Amniotic epithelial cell (primary cell): Measurements from ENCODE around the gene THEM4.
A peak's percentile ranks its signal among the peaks of the same experiment; 100 is the strongest.
"Not testable (repeated sequence)": the region's sequence is repeated elsewhere in the genome, so short reads cannot be mapped to it uniquely, and the experiment has no call there.

Source experiments
- DNase-seq: peaks from one replicate; pipeline ENCODE4 v3.0.0-alpha.2; 2010; ENCODE audit warnings: low read depth

Gene THEM4

DNA sequence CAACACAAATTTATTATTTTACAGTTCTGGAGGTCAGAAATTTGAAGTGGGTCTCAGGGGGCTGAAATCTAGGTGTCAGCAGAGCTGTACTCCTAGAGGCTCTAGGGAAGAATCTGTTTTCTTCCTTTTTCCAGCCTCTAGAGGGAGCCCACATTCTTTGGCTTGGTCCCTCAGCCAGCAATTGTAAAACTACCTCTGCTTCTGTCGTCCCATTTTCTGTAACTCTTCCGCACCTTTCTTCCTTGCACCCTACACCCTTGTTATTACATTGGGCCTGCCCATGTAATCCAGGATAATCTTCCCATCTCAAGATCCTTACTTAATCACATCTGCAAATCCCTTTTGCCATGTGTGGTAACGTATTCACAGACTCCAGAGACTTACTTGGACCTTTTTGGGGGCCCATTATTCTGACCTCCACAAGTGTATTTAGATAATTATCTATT, 24.8 kb upstream of the THEM4 start:
- peak; percentile 61 for DNase-seq

DNA sequence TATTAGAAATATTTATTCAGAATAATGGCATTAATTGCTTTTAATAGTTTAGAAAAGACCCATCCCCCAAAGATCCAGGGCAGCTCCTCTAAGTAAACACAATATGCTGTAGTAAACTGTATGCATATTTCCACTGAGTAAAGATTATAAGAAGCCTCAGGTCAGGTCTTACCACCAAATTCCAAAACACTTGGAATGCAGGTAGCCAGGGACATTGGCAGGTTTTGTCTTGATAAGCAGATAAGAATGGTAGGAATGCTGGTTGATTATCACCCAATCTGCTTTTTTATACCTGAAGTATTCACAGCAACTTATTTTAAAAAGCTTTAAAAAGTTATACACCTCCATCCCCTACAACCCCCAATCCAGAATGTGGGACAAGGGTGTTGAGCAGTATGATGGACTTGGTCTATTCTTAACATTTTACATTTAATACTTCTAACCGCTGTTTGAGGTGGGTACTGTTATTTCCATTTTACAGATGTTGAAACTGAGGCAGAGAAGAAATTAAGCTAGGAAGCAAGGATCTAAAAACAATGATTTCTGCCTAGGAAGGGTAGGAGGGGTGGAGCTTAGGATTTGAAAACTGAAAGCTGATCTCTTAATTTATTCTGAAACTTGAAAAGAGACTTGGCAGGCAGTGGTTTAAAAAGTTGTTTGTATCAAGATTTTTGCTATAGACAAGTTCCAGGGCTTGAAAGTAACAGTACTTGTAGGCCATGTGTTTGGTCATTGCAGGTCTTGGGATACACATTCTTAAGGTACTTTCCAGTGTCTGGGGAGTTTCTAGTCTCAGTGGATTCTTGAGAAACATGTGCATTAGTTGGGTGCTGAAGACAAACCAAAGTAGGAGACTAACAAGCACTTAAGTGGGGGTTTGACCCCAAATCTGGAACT, 15.6 kb upstream of the THEM4 start:
- DNase-seq: no peak

DNA sequence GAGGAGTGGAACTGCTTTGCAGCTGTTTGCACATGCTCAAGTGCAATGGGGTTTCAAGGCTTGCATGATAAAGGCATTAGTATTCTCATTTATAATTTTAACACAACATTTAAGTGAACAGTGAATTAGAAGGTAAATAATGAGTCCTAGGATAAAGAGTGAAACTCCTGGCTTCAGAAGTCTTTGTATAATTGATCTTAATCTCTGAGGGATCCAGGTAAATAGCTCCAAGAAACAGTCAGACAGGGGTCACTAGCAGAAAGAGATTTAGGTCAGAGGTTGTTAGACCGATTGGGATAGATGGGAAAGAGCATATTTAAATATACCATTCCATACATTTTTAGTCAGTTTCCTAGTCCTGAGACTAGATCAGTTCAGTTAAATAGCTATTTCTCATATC, 14.1 kb upstream of the THEM4 start:
- DNase-seq: no peak

DNA sequence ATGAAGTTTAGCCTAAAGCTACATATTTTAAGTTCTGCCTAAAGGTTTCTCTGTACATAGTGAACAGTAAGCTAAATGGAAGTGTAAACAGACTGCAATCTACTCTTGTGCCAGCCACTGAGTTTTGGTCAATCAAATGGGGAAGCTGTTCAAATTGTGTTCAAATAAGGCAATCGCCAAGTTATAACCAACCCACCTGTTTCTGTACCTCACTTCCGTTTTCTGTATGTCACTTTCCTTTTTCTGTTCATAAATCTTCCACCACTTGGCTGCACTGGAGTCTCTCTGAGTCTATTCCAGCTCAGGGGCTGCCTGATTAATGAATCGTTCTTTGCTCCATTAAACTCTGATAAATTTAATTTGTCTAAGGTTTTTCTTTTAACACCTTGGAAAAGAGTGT, 10.8 kb upstream of the THEM4 start:
- no peak for DNase-seq

- DNase-seq: no peak
These were observed 9.7 kb upstream of the THEM4 start for GRCh38 chr1:151918819-151919610.

DNA sequence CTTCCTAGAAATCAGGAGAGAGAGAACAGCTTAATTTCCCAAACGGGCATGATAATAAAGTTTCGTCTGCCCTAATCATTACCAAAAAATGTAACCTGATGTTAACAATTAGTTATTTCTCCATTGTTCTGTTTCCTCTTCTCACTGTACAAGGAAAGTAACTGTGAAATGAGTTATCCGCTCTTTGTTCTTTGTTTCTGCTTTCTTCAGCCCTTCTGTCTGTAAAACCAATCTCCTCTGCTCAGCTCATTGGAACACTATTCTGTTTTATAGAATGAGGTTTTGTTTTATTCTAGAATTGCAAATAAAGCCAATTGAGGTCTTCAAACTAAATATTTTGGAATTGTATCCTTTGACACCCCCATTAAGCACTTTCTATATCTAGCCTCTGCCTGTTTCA, 8.8 kb upstream of the THEM4 start:
- no peak for DNase-seq

GRCh38 chr1:151916726-151917370, 7.5 kb upstream of the THEM4 start:
- no peak for DNase-seq

DNA sequence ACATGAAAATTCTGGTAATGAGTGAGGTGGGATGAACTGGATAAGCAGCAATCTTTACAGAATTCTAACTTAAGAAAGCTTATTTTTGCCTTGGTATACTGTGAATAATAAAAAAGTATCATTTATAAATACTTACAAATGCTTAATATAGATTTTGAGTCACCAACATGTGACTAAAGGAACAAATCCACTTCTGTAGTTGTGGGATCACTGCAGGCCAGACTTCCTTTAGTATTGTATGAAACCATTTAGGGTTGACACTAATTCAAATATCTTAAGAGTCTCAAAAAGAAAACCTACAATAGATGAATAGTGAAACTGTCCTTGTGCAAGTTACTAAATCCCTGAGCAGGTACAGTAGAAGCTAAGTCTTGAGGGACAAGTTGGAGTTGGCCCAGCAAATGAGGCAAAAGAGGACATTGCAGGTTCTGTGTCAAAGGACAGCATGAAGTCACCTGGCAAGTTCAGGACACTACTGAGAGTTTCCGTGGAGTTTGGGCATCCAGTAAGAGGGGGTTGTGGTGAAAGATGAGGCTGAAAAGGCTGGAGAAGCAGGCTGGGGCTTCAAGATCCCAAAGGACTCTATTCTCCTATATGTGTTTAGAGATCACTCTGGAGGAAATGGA, 5.9 kb upstream of the THEM4 start:
- no peak for DNase-seq

GRCh38 chr1:151914076-151914475, 4.8 kb upstream of the THEM4 start:
- DNase-seq: no peak

- DNase-seq: no peak
These were observed 3.7 kb upstream of the THEM4 start for GRCh38 chr1:151912973-151913372.

- peak; percentile 19 for DNase-seq
These were observed 1.1 kb downstream of the THEM4 start for GRCh38 chr1:151908228-151908691.

DNA sequence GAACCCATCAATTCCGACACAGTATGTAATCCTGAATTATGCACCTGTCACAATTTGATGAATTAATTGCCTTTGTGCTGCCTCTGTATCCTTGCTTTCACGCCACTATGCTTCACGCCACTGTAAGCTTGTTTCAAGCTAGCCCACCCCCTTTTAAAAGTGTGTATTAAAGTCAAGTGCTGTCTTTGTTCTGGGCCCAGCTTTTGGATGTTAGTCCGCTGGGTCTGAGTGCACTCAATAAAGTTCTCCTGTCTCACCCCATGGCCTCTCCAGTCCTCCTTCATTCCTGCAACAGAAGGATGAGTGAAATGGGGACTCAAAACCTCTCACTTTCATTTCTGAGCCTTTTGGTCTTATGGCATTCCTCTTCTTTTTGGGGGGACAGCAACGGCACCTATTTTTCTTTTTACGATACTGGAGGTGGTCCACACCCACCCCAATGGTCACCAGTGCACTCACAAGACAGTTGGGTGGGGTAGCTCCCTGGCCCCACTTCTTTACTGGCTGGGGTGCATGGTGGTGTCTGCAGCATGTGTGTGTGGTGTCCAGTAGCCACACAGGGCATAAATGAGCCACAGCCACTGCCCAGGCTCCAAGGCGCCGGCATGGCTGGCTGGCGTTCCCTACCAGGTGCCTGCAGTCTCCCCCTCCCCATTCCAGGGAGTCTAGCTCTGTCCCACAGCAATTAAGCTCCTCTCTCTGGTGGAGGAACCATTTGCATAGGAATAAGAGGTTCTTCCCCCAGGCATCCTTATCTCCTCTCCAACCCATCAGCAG, 1.8 kb downstream of the THEM4 start:
- DNase-seq: no peak

DNA sequence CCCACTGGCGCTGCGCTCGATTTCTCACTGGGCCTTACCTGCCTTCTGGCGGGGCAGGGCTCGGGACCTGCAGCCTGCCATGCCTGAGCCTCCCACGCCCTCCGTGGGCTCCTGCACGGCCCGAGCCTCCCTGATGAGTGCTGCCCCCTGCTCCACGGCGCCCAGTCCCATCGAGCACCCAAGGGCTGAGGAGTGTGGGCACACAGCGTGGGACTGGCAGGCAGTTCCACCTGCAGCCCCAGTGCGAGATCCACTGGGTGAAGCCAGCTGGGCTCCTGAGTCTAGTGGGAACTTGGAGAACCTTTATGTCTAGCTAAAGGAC, 3.0 kb downstream of the THEM4 start:
- DNase-seq: not testable (repeated sequence)

- DNase-seq: peak; percentile 77
These were observed 3.6 kb downstream of the THEM4 start for GRCh38 chr1:151905443-151906323.

- peak; percentile 70 for DNase-seq
These were observed 4.3 kb downstream of the THEM4 start for GRCh38 chr1:151905070-151905442.

GRCh38 chr1:151902858-151903257, 6.5 kb downstream of the THEM4 start:
- no peak for DNase-seq

- not testable (repeated sequence) for DNase-seq
These were observed 8.5 kb downstream of the THEM4 start for GRCh38 chr1:151900804-151901203.

GRCh38 chr1:151898519-151898991, 10.8 kb downstream of the THEM4 start:
- DNase-seq: no peak

DNA sequence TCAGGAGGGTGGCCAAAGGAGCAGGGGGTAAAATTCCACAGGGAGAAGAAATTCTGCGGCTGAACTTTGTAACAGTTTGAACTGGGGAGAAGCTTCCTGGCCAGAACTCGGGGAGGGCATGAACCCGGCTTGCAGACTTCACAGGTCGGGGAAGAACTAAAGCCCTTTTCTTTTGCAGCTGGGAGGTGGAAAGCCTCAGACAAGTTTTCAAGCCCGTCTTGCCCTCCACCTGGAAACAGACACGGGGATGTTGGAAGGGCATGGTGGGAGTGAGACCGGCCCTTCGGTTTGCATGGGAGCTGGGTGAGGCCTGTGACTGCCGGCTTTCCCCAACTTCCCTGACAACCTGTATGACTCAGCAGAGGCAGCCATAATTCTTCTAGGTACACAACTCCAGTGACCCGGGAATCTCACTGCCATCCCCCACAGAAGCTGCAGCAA, 11.3 kb downstream of the THEM4 start:
- no peak for DNase-seq
